GM12878 (cell line): Measurements from ENCODE around the gene DRD2. TPM values are rescaled to one million over a fixed set of nuclear protein-coding genes. Genes with fewer than 3 reads are reported as not detected.

Experiments
- ATAC-seq: fragments of 200-7000 bp; cut with Tn5 transposase; 3 replicates; pipeline ENCODE4 v1.9.1; 2020; ENCODE audit warnings: mild to moderate bottlenecking, moderate library complexity
- BruUV-seq: library from RNA; stranded (reverse); fragments of 400-500 nt; replicated peaks from 2 replicates; lab custom pipeline; 2021; lab: Mats Ljungman, UMichigan
- CTCF ChIA-PET: fragments of 300-600 bp; sonication (Branson Sonifier 250); formaldehyde crosslinking; extraction: SDS; loops from one replicate; lab custom pipeline; 2021; ENCODE audit warnings: inconsistent platforms; lab: Yijun Ruan, JAX
- POLR2A ChIA-PET: fragments of 350-600 bp; formaldehyde crosslinking; extraction: SDS; loops from one replicate; lab custom pipeline; 2021; ENCODE audit warnings: inconsistent platforms; lab: Charles Lee
- RAD21 ChIA-PET: fragments of 300-600 bp; sonication (Branson Sonifier 250); formaldehyde crosslinking; loops from one replicate; lab custom pipeline; 2023; ENCODE audit warnings: antibody characterized with exemption; ENCODE audit not compliant: unreplicated experiment; lab: Charles Lee
- SMC1A ChIA-PET: fragments of 300-600 bp; sonication (Branson Sonifier 250); formaldehyde crosslinking; loops from one replicate; lab custom pipeline; 2023; ENCODE audit not compliant: unreplicated experiment, uncharacterized antibody; lab: Charles Lee
- DNase-seq: peaks from one replicate; pipeline ENCODE4 v3.0.0-alpha.2; 2011; ENCODE audit warnings: low read depth, low spot score
- FAIRE-seq: peaks from 3 replicates; lab custom pipeline; 2011; peaks lifted over from hg19 to GRCh38; lab: Jason Lieb, UNC
- H2AFZ ChIP-seq: 2 replicates; pipeline ENCODE4 v1.6.0; 2011; ENCODE audit warnings: low read depth, low read length, control low read depth; ENCODE audit not compliant: control insufficient read depth
- H3K27ac ChIP-seq: 2 replicates; pipeline ENCODE4 v1.5.1; 2011; ENCODE audit warnings: control low read depth; ENCODE audit not compliant: control insufficient read depth, insufficient read depth
- H3K27me3 ChIP-seq, 2 experiments: replicated peaks in 1 of 2; 2 replicates each; pipeline versions ENCODE4 v1.6.0 to v1.6.1; 2011; ENCODE audit warnings: low read length in 1 of 2; ENCODE audit not compliant: control insufficient read depth in 2 of 2, insufficient read depth in 2 of 2
- H3K36me3 ChIP-seq, 2 experiments: 2 replicates each; pipeline ENCODE4 v1.5.1; 2011; ENCODE audit warnings: low read length in 1 of 2; ENCODE audit not compliant: control insufficient read depth in 2 of 2, insufficient read depth in 2 of 2
- H3K4me1 ChIP-seq: 2 replicates; pipeline ENCODE4 v1.6.1; 2011; ENCODE audit warnings: mild to moderate bottlenecking, low read length, moderate library complexity, mixed read lengths; ENCODE audit not compliant: control insufficient read depth, insufficient read depth
- H3K4me2 ChIP-seq: 2 replicates; pipeline ENCODE4 v1.6.0; 2011; ENCODE audit warnings: control low read depth; ENCODE audit not compliant: control insufficient read depth, insufficient read depth
- H3K4me3 ChIP-seq: fragments of 200-600 bp; sonication (generic); 2 replicates; pipeline ENCODE4 v1.5.1; 2016
- H3K79me2 ChIP-seq: 2 replicates; pipeline ENCODE4 v1.6.0; 2011; ENCODE audit warnings: low read length; ENCODE audit not compliant: control insufficient read depth, insufficient read depth
- H3K9ac ChIP-seq: 2 replicates; pipeline ENCODE4 v1.8.0; 2011; ENCODE audit warnings: low read length, control low read depth, mixed read lengths; ENCODE audit not compliant: control insufficient read depth, insufficient read depth
- H3K9me3 ChIP-seq: replicated peaks from 3 replicates; pipeline ENCODE4 v1.5.1; 2011; ENCODE audit warnings: mild to moderate bottlenecking, low read length; ENCODE audit not compliant: control insufficient read depth, insufficient read depth
- H4K20me1 ChIP-seq: 2 replicates; pipeline ENCODE4 v1.6.0; 2011; ENCODE audit not compliant: control insufficient read depth, insufficient read depth
- BHLHE40 ChIP-seq, 2 experiments: fragments of 450-650 bp in 1 of 2; IDR thresholded peaks; 2 replicates each; pipeline ENCODE4 v1.6.1; 2011 to 2017; ENCODE audit warnings: low read depth in 2 of 2, borderline replicate concordance in 1 of 2, improper control_type of control experiment in 1 of 2, low read length in 1 of 2, mild to moderate bottlenecking in 1 of 2
- EGR1 ChIP-seq, 2 experiments: IDR thresholded peaks; 1 replicate in 1 of 2; 2 replicates in 1 of 2; pipeline ENCODE4 v1.6.1; 2011 to 2012; ENCODE audit warnings: low read depth in 2 of 2, low read length in 2 of 2, borderline replicate concordance in 1 of 2, mild to moderate bottlenecking in 1 of 2, moderate library complexity in 1 of 2
- ESRRA ChIP-seq: IDR thresholded peaks from 2 replicates; pipeline ENCODE4 v1.6.1; 2012; ENCODE audit warnings: mild to moderate bottlenecking, low read length, improper control_type of control experiment
- KAT2A ChIP-seq: conservative IDR thresholded peaks from 2 replicates; pipeline ENCODE4 v1.6.1; 2011; ENCODE audit warnings: low read depth, low read length; ENCODE audit not compliant: control insufficient read depth
- MTA3 ChIP-seq: IDR thresholded peaks from 2 replicates; pipeline ENCODE4 v1.6.1; 2012; ENCODE audit warnings: low read length, inconsistent platforms, borderline replicate concordance
- MYC ChIP-seq: IDR thresholded peaks from 2 replicates; pipeline ENCODE4 v1.6.1; 2011; ENCODE audit warnings: mild to moderate bottlenecking, low read length, moderate library complexity, inconsistent platforms; ENCODE audit not compliant: insufficient read depth, insufficient replicate concordance, insufficient read length, severe bottlenecking
- POLR2AphosphoS2 ChIP-seq: IDR thresholded peaks from 2 replicates; pipeline ENCODE4 v1.6.1; 2011; ENCODE audit warnings: low read depth, mild to moderate bottlenecking, low read length, improper control_type of control experiment, moderate library complexity
- POU2F2 ChIP-seq: IDR thresholded peaks from 3 replicates; pipeline ENCODE4 v1.6.1; 2011; ENCODE audit warnings: low read depth, mild to moderate bottlenecking, low read length, borderline replicate concordance
- RAD51 ChIP-seq: fragments of 450-650 bp; IDR thresholded peaks from 2 replicates; pipeline ENCODE4 v1.6.1; 2016; ENCODE audit warnings: moderate library complexity, mild to moderate bottlenecking, inconsistent platforms
- RB1 ChIP-seq: fragments of 450-650 bp; formaldehyde crosslinking; IDR thresholded peaks from 2 replicates; pipeline ENCODE4 v1.6.1; 2017; ENCODE audit warnings: mild to moderate bottlenecking, borderline replicate concordance
- SIX5 ChIP-seq: IDR thresholded peaks from 2 replicates; pipeline ENCODE4 v1.6.1; 2011; ENCODE audit warnings: mild to moderate bottlenecking, low read depth, low read length, moderate library complexity; ENCODE audit not compliant: severe bottlenecking
- STAT1 ChIP-seq: fragments of 450-650 bp; conservative IDR thresholded peaks from 2 replicates; pipeline ENCODE4 v1.6.1; 2014; ENCODE audit warnings: antibody characterized with exemption, mild to moderate bottlenecking
- STAT3 ChIP-seq: IDR thresholded peaks from 2 replicates; pipeline ENCODE4 v1.6.1; 2011; ENCODE audit warnings: low read depth, low read length, improper control_type of control experiment
- YBX1 ChIP-seq: fragments of 450-650 bp; IDR thresholded peaks from 2 replicates; pipeline ENCODE4 v1.6.1; 2016; ENCODE audit warnings: antibody characterized with exemption
- in situ Hi-C: fragments of 300-500 bp; cut with MboI; formaldehyde crosslinking; loops from 9 replicates; pipeline ENCODE4 v1.14.3; 2018; ENCODE audit warnings: mixed read lengths
- intact Hi-C: fragments of 100-400 bp; cut with micrococcal nuclease; formaldehyde crosslinking; loops from one replicate; pipeline ENCODE4 v1.14.2; 2022; ENCODE audit not compliant: unreplicated experiment
- polyA plus RNA-seq, 11 experiments: library from polyadenylated mRNA; depleted of rRNA in 4 of 11; unstranded in 6 of 11; stranded (reverse) in 5 of 11; fragments of >200 nt; fragmentation: Nextera tagmentation in 4 of 11; fragmentation: Illumina TruSeq in 1 of 11; extraction: Ambion mirVana in 4 of 11; extraction: Trizol in 1 of 11; gene quantifications; 1 replicate in 1 of 11; 2 replicates in 10 of 11; pipeline versions ENCODE4 v1.2.1 to v1.2.3, GENCODE V29; 2011 to 2016; ENCODE audit warnings: inconsistent platforms in 2 of 11, missing spikeins in 2 of 11, low read depth in 1 of 11
- total RNA-seq, 4 experiments: library from RNA; depleted of rRNA in 3 of 4; stranded (reverse); fragments of >200 nt in 3 of 4; fragmentation: Illumina TruSeq in 1 of 4; extraction: Trizol in 1 of 4; gene quantifications; 2 replicates each; pipeline versions ENCODE4 v1.2.1 to v1.2.3, GENCODE V29; 2013 to 2021
- TF ChIP-seq, protein P1 (sequence below): IDR thresholded peaks from 2 replicates; pipeline ENCODE4 v1.6.1; 2012; ENCODE audit warnings: low read depth, low read length, improper control_type of control experiment
- TF ChIP-seq, protein P2 (sequence below): fragments of 150-350 bp; IDR thresholded peaks from 2 replicates; pipeline ENCODE4 v1.6.1; 2014; ENCODE audit warnings: mild to moderate bottlenecking, low read depth, low read length
- TF ChIP-seq, protein P3 (sequence below): fragments of 450-650 bp; IDR thresholded peaks from 2 replicates; pipeline ENCODE4 v1.6.1; 2017; ENCODE audit warnings: borderline replicate concordance

DRD2 gene
- total and polyA plus RNA-seq, 10 of the 15 experiments (the other 5 are each of a cell fraction or from before 2014, with no cell fraction given): not detected

- no peak for TF ChIP-seq POU2F2
Measured at GRCh38 chr11:113384551-113384950, 90.6 kb downstream of the DRD2 start (continued).

DNA sequence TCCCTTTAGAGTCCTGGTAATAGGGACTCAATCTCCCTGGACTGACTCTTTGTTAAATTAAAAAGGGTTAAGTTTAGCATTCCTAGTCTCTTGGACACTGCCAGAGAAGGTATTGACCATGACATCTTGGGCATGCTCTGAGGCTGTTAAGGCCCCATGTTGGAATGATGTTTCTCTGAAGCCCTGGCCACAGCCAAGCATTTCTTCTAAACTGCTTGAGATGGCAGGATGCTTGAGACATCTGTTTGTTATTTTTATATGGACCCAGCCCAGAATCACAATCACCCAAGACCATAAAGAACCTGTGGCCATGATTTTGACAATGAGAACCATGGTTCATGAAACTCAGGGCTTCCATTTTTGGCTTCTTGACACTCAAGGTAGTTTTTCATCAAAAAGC, 93.1 kb downstream of the DRD2 start:
- ChIA-PET POLR2A (no interaction called here), CTCF (interaction anchor here (0.7 kb wide), 1 partner anchor 16 kb away, joined by 3 read pairs; no protein-coding TSS in a partner anchor), SMC1A (no interaction called here), RAD21 (no interaction called here)
- BruUV-seq: no TSS peak
- peaks cover 0 to 5% of the 10 kb centered on the region in 2 experiments; a peak in 3 of 4 replicates for H3K27me3 ChIP-seq
- H3K9ac ChIP-seq: no peak overlapping the region
- DNase-seq: no peak
- no peaks in the 10 kb centered on the region for H3K79me2 ChIP-seq
- H3K36me3 ChIP-seq: no peaks in the 10 kb centered on the region
- no peak overlapping the region for H3K27ac ChIP-seq
- no peaks in the 10 kb centered on the region for H3K9me3 ChIP-seq
- no peaks in the 10 kb centered on the region for H4K20me1 ChIP-seq
- in situ Hi-C loops (no loop called here), intact Hi-C loops (no loop called here)
- no peak overlapping the region for H3K4me3 ChIP-seq
- FAIRE-seq: no peak
- H3K4me2 ChIP-seq: no peak overlapping the region
- H3K4me1 ChIP-seq: no peaks in the 10 kb centered on the region
- ATAC-seq: no peak
- TF ChIP-seq EGR1 (IDR thresholded peaks at IDR 0.05; ENCODE audit: borderline replicate concordance in 1 of 2, low read depth in 2 of 2, low read length in 2 of 2) (no peak), KAT2A (no peak), STAT3 (no peak), RB1 (no peak), SIX5 (no peak), POLR2AphosphoS2 (no peak), MTA3 (no peak), ESRRA (no peak), YBX1 (no peak), RAD51 (no peak), STAT1 (no peak), MYC (no peak), BHLHE40 (IDR thresholded peaks at IDR 0.05; ENCODE audit: borderline replicate concordance in 1 of 2, low read depth in 2 of 2, low read length in 1 of 2) (no peak)
- TF ChIP-seq, protein P1, sequence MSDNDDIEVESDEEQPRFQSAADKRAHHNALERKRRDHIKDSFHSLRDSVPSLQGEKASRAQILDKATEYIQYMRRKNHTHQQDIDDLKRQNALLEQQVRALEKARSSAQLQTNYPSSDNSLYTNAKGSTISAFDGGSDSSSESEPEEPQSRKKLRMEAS: no peak
- TF ChIP-seq, protein P2, sequence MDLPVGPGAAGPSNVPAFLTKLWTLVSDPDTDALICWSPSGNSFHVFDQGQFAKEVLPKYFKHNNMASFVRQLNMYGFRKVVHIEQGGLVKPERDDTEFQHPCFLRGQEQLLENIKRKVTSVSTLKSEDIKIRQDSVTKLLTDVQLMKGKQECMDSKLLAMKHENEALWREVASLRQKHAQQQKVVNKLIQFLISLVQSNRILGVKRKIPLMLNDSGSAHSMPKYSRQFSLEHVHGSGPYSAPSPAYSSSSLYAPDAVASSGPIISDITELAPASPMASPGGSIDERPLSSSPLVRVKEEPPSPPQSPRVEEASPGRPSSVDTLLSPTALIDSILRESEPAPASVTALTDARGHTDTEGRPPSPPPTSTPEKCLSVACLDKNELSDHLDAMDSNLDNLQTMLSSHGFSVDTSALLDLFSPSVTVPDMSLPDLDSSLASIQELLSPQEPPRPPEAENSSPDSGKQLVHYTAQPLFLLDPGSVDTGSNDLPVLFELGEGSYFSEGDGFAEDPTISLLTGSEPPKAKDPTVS: no peak
- TF ChIP-seq, protein P3, sequence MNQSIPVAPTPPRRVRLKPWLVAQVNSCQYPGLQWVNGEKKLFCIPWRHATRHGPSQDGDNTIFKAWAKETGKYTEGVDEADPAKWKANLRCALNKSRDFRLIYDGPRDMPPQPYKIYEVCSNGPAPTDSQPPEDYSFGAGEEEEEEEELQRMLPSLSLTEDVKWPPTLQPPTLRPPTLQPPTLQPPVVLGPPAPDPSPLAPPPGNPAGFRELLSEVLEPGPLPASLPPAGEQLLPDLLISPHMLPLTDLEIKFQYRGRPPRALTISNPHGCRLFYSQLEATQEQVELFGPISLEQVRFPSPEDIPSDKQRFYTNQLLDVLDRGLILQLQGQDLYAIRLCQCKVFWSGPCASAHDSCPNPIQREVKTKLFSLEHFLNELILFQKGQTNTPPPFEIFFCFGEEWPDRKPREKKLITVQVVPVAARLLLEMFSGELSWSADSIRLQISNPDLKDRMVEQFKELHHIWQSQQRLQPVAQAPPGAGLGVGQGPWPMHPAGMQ: no peak
- no peak overlapping the region for H2AFZ ChIP-seq
